ENCODE measurements around the gene CELF5.
"Not testable (repeated sequence)": the region's sequence is repeated elsewhere in the genome, so short reads cannot be mapped to it uniquely, and the experiment has no call there.

GRCh38 chr19:3334749-3335430 lies 110.4 kb downstream of the CELF5 start:
- not testable (repeated sequence) for TF ChIP-seq CTCF (IDR thresholded peaks at IDR 0.05); GABPB1 (CRISPR knock-in tag; IDR thresholded peaks at IDR 0.05); ZNF317 (CRISPR knock-in tag; IDR thresholded peaks at IDR 0.05; ENCODE audit: borderline replicate concordance, low read depth); ZNF232 (CRISPR knock-in tag; IDR thresholded peaks at IDR 0.05); NR2C2 (CRISPR knock-in tag; IDR thresholded peaks at IDR 0.05); FOXK1 (CRISPR knock-in tag; IDR thresholded peaks at IDR 0.05); TEAD4 (CRISPR knock-in tag; IDR thresholded peaks at IDR 0.05)
- TF ChIP-seq, protein P1, sequence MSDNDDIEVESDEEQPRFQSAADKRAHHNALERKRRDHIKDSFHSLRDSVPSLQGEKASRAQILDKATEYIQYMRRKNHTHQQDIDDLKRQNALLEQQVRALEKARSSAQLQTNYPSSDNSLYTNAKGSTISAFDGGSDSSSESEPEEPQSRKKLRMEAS (CRISPR knock-in tag; IDR thresholded peaks at IDR 0.05): not testable (repeated sequence)
